Keratinocyte (primary cell): ENCODE data around the gene WBP1L. TPM values are rescaled to one million over a fixed set of nuclear protein-coding genes. Genes with fewer than 3 reads are reported as not detected.
A peak's percentile ranks its signal among the peaks of the same experiment; 100 is the strongest.

Source experiments
- DNase-seq: peaks from one replicate; pipeline ENCODE4 v3.0.0-alpha.2; 2011; ENCODE audit warnings: low read depth, missing footprints, low spot score
- FAIRE-seq: peaks from 2 replicates; lab custom pipeline; 2011; peaks lifted over from hg19 to GRCh38; lab: Jason Lieb, UNC
- H2AFZ ChIP-seq: 2 replicates; pipeline ENCODE4 v1.6.0; 2012; ENCODE audit warnings: low read length, control low read depth, inconsistent platforms; ENCODE audit not compliant: control insufficient read depth
- H3K27ac ChIP-seq: 2 replicates; pipeline ENCODE4 v1.5.1; 2011; ENCODE audit warnings: low read length; ENCODE audit not compliant: control insufficient read depth, insufficient read depth
- H3K27me3 ChIP-seq: 3 replicates; pipeline ENCODE4 v1.6.0; 2011; ENCODE audit warnings: low read length; ENCODE audit not compliant: control insufficient read depth, insufficient read depth; ENCODE audit errors: extremely low read depth
- H3K36me3 ChIP-seq, 2 experiments: 2 replicates in 1 of 2; 3 replicates in 1 of 2; pipeline ENCODE4 v1.5.1; 2011; ENCODE audit warnings: low read length in 2 of 2, mild to moderate bottlenecking in 1 of 2; ENCODE audit not compliant: control insufficient read depth in 2 of 2, insufficient read depth in 2 of 2; ENCODE audit errors: extremely low read depth in 1 of 2
- H3K4me1 ChIP-seq: 3 replicates; pipeline ENCODE4 v1.5.1; 2011; ENCODE audit warnings: low read length; ENCODE audit not compliant: control insufficient read depth, insufficient read depth; ENCODE audit errors: extremely low read depth
- H3K4me2 ChIP-seq: 3 replicates; pipeline ENCODE4 v1.6.0; 2011; ENCODE audit warnings: low read depth, low read length; ENCODE audit not compliant: control insufficient read depth, insufficient read depth; ENCODE audit errors: extremely low read depth
- H3K4me3 ChIP-seq, 3 experiments: fragments of 200-600 bp in 1 of 3; sonication (generic) in 1 of 3; 2 replicates in 2 of 3; 3 replicates in 1 of 3; pipeline ENCODE4 v1.5.1; 2011 to 2016; ENCODE audit warnings: low read length in 3 of 3, mild to moderate bottlenecking in 3 of 3, control low read depth in 2 of 3, inconsistent platforms in 1 of 3, low read depth in 1 of 3, mixed read lengths in 1 of 3, mixed run types in 1 of 3, moderate library complexity in 1 of 3; ENCODE audit not compliant: control insufficient read depth in 2 of 3, insufficient read depth in 2 of 3; ENCODE audit errors: extremely low read depth in 1 of 3
- H3K79me2 ChIP-seq: 2 replicates; pipeline ENCODE4 v1.6.0; 2012; ENCODE audit warnings: low read length; ENCODE audit not compliant: control insufficient read depth, insufficient read depth
- H3K9ac ChIP-seq: 3 replicates; pipeline ENCODE4 v1.6.0; 2011; ENCODE audit warnings: low read length; ENCODE audit not compliant: control insufficient read depth, insufficient read depth; ENCODE audit errors: extremely low read depth
- H3K9me1 ChIP-seq: 3 replicates; pipeline ENCODE4 v1.6.0; 2011; ENCODE audit warnings: low read length; ENCODE audit not compliant: control insufficient read depth, insufficient read depth; ENCODE audit errors: extremely low read depth
- H3K9me3 ChIP-seq: 2 replicates; pipeline ENCODE4 v1.5.1; 2012; ENCODE audit warnings: low read depth, low read length; ENCODE audit not compliant: control insufficient read depth
- H4K20me1 ChIP-seq: 3 replicates; pipeline ENCODE4 v1.6.0; 2011; ENCODE audit warnings: low read length; ENCODE audit not compliant: control insufficient read depth, insufficient read depth; ENCODE audit errors: extremely low read depth
- EZH2 ChIP-seq: IDR thresholded peaks from one replicate; pipeline ENCODE4 v1.6.1; 2012; ENCODE audit warnings: inconsistent platforms, mild to moderate bottlenecking, low read length, moderate library complexity
- dilution Hi-C: fragments of 300-500 bp; cut with MboI; formaldehyde crosslinking; loops from one replicate; pipeline ENCODE4 v1.7.0; 2020; ENCODE audit warnings: low sequenced_read_pairs; ENCODE audit not compliant: extremely low pct_ligation_motif_present
- polyA plus RNA-seq, 5 experiments: library from polyadenylated mRNA; depleted of rRNA in 3 of 5; stranded (reverse) in 3 of 5; stranded (forward) in 1 of 5; unstranded in 1 of 5; fragments of >200 nt; gene quantifications; 1 replicate in 1 of 5; 2 replicates in 3 of 5; 3 replicates in 1 of 5; pipeline versions ENCODE4 v1.2.1 to v1.2.3, GENCODE V29; 2011 to 2012; ENCODE audit warnings: missing spikeins in 2 of 5, low read depth in 1 of 5, low replicate concordance in 1 of 5
- TF ChIP-seq, protein P1 (sequence below), 3 experiments: IDR thresholded peaks in 1 of 3; conservative IDR thresholded peaks in 1 of 3; optimal IDR thresholded peaks in 1 of 3; 2 replicates in 2 of 3; 3 replicates in 1 of 3; pipeline versions ENCODE3 to v1.5.1; 2011; ENCODE audit warnings: low read length in 3 of 3, mild to moderate bottlenecking in 3 of 3, moderate library complexity in 2 of 3, control low read depth in 1 of 3, inconsistent platforms in 1 of 3; ENCODE audit not compliant: insufficient read depth in 2 of 3; ENCODE audit errors: extremely low read depth in 1 of 3

Gene WBP1L
- polyA plus RNA-seq, 1 donor (not counting 4 experiments of a cell fraction or from before 2014, with no cell fraction given) = 24.3 TPM

DNA sequence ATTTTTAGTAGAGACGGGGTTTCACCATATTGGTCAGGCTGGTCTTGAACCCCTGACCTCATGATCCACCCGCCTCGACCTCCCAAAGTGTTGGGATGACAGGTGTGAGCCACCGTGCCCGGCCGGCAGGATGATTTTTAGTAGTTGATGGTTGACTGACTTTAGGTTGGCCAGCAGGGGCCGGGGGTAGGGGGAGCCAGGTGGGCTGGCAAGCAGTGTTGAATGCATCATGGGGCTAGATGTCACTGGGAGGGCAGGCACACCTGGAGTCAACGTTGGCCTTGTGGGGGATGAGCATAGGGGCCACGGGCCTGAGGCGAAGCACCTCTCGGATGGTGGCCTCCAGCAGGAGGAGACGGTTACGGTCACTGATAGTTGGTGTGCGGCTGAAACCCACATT is 88.5 kb downstream of the WBP1L start:
- H3K9me1 ChIP-seq = no peaks in the 10 kb centered on the region
- no peak for DNase-seq
- no peak overlapping the region for H3K4me2 ChIP-seq
- FAIRE-seq = no peak
- dilution Hi-C loops = loop anchor here (25.0 kb wide), 1 partner anchor 255 kb away; no protein-coding TSS in a partner anchor
- H3K9me3 ChIP-seq = no peaks in the 10 kb centered on the region
- H3K27ac ChIP-seq = no peak overlapping the region
- peaks cover 2% of the 10 kb centered on the region for H3K4me1 ChIP-seq
- TF ChIP-seq, protein P1, sequence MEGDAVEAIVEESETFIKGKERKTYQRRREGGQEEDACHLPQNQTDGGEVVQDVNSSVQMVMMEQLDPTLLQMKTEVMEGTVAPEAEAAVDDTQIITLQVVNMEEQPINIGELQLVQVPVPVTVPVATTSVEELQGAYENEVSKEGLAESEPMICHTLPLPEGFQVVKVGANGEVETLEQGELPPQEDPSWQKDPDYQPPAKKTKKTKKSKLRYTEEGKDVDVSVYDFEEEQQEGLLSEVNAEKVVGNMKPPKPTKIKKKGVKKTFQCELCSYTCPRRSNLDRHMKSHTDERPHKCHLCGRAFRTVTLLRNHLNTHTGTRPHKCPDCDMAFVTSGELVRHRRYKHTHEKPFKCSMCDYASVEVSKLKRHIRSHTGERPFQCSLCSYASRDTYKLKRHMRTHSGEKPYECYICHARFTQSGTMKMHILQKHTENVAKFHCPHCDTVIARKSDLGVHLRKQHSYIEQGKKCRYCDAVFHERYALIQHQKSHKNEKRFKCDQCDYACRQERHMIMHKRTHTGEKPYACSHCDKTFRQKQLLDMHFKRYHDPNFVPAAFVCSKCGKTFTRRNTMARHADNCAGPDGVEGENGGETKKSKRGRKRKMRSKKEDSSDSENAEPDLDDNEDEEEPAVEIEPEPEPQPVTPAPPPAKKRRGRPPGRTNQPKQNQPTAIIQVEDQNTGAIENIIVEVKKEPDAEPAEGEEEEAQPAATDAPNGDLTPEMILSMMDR (optimal IDR thresholded peaks at IDR 0.05 in 1 of 3, IDR thresholded peaks at IDR 0.05 in 1 of 3, conservative IDR thresholded peaks at IDR 0.05 in 1 of 3; ENCODE audit: extremely low read depth in 1 of 3, insufficient read depth in 2 of 3, low read length in 3 of 3) = no peak
- no peak for TF ChIP-seq EZH2
- no peak overlapping the region for H3K4me3 ChIP-seq
- H2AFZ ChIP-seq = no peak overlapping the region
- H3K9ac ChIP-seq = no peak overlapping the region
- no peaks in the 10 kb centered on the region for H3K79me2 ChIP-seq
- H3K27me3 ChIP-seq = no peaks in the 10 kb centered on the region
- no peaks in the 10 kb centered on the region for H3K36me3 ChIP-seq
- H4K20me1 ChIP-seq = no peaks in the 10 kb centered on the region

DNA sequence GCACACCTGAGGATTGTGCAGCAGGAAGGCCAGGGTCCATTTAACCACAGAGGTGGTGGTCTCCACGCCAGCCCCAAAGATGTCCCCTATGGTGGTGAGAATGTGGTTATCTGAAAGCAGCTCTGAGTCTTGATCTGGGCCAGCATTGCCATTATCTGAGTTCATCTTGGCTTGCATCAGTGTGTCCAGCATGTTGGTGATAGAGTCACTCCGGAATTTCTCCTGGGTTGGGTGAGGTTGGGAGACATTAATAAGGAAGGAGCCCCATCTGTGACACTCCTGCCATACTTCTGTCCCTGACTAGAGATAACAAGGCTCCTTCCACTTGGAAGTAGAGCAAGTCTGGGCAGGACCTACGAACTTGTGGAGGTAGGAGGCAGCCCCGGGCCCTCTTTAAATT is 89.2 kb downstream of the WBP1L start:
- Histone ChIP-seq H3K79me2 (no peaks in the 10 kb centered on the region), H3K27me3 (no peaks in the 10 kb centered on the region), H3K4me3 (no peak overlapping the region), H3K4me2 (no peak overlapping the region), H3K36me3 (no peaks in the 10 kb centered on the region), H3K9ac (no peak overlapping the region), H2AFZ (no peak overlapping the region), H3K9me1 (no peaks in the 10 kb centered on the region), H3K4me1 (peaks cover 2% of the 10 kb centered on the region), H3K27ac (no peak overlapping the region), H4K20me1 (no peaks in the 10 kb centered on the region), H3K9me3 (no peaks in the 10 kb centered on the region)
- TF ChIP-seq, protein P1 (optimal IDR thresholded peaks at IDR 0.05 in 1 of 3, IDR thresholded peaks at IDR 0.05 in 1 of 3, conservative IDR thresholded peaks at IDR 0.05 in 1 of 3; ENCODE audit: extremely low read depth in 1 of 3, insufficient read depth in 2 of 3, low read length in 3 of 3) = no peak
- TF ChIP-seq EZH2 = no peak
- dilution Hi-C loops = loop anchor here (25.0 kb wide), 1 partner anchor 254 kb away; no protein-coding TSS in a partner anchor
- DNase-seq (no peak), FAIRE-seq (peak; percentile 17)
